ENCODE data around the gene TTLL11.

TTLL11 gene

DNA sequence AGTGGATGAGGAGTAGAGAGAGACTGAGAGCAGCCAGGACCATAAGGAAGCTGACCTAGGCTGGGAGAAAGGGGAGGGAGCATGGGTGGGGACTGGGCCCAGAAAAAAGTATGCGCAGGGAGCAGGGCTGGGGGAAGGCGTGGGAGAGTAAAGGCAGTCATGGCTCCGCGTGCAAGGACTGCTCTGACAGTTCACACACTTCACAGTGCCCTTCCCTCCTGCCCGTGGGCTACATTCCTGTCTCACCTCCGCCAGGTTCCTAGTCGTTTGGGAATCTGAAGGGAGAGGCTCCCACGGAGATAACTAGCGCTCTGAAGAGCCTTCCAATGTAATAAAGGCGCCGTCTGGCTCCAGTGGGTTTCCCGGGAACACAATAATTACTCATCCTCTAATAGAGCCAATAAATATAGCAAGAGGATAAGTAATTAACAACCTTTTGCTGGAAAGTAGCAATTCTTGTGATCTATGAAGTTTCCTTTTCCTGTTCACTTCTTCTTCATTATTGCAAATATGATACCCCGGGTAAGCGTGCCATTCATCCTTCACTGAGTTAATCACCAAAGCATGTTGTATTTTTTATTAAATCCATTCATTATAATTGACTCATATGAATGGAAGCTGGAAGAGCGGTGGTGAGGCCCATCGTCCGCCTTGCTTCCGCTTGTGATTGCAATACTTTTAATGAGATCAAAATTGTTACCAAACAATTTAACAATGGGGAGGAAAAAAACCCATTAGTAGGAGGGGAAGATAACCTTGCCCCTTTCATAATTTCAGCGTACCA is 39.3 kb downstream of the TTLL11 start:
- no peak for DNase-seq (ENCODE audit: extremely low read depth, insufficient read length)
- no peaks in the 10 kb centered on the region for H3K36me3 ChIP-seq (ENCODE audit: control insufficient read depth, insufficient read depth, low read length)
- H3K4me3 ChIP-seq (replicated peaks; ENCODE audit: low read depth, low read length): no peak overlapping the region
- TF ChIP-seq CTCF (IDR thresholded peaks at IDR 0.05; ENCODE audit: insufficient read depth, low read length, poor library complexity, severe bottlenecking): no peak
- no peaks in the 10 kb centered on the region for H3K27me3 ChIP-seq (replicated peaks; ENCODE audit: control insufficient read depth, insufficient read depth, low read length)

GRCh38 chr9:122053064-122053463 is 40.0 kb downstream of the TTLL11 start:
- H3K4me3 ChIP-seq (replicated peaks; ENCODE audit: low read depth, low read length): no peak overlapping the region
- no peak for TF ChIP-seq CTCF (IDR thresholded peaks at IDR 0.05; ENCODE audit: insufficient read depth, low read length, poor library complexity, severe bottlenecking)
- H3K27me3 ChIP-seq (replicated peaks; ENCODE audit: control insufficient read depth, insufficient read depth, low read length): no peaks in the 10 kb centered on the region
- H3K36me3 ChIP-seq (ENCODE audit: control insufficient read depth, insufficient read depth, low read length): no peaks in the 10 kb centered on the region
- no peak for DNase-seq (ENCODE audit: extremely low read depth, insufficient read length)

GRCh38 chr9:122051351-122052321 is 41.5 kb downstream of the TTLL11 start:
- Histone ChIP-seq H3K4me3 (replicated peaks; ENCODE audit: low read depth, low read length) (no peak overlapping the region), H3K36me3 (ENCODE audit: control insufficient read depth, insufficient read depth, low read length) (no peaks in the 10 kb centered on the region), H3K27me3 (replicated peaks; ENCODE audit: control insufficient read depth, insufficient read depth, low read length) (no peaks in the 10 kb centered on the region)
- no peak for DNase-seq (ENCODE audit: extremely low read depth, insufficient read length)
- TF ChIP-seq CTCF (IDR thresholded peaks at IDR 0.05; ENCODE audit: insufficient read depth, low read length, poor library complexity, severe bottlenecking): no peak

- no peak for TF ChIP-seq CTCF (IDR thresholded peaks at IDR 0.05; ENCODE audit: insufficient read depth, low read length, poor library complexity, severe bottlenecking)
- no peaks in the 10 kb centered on the region for H3K27me3 ChIP-seq (replicated peaks; ENCODE audit: control insufficient read depth, insufficient read depth, low read length)
Observed at GRCh38 chr9:122050167-122050566, 42.9 kb downstream of the TTLL11 start.

GRCh38 chr9:122042056-122042455 is 51.1 kb downstream of the TTLL11 start:
- H3K4me3 ChIP-seq (replicated peaks; ENCODE audit: low read depth, low read length): no peak overlapping the region
- no peaks in the 10 kb centered on the region for H3K36me3 ChIP-seq (ENCODE audit: control insufficient read depth, insufficient read depth, low read length)
- DNase-seq (ENCODE audit: extremely low read depth, insufficient read length): no peak
- H3K27me3 ChIP-seq (replicated peaks; ENCODE audit: control insufficient read depth, insufficient read depth, low read length): no peaks in the 10 kb centered on the region
- TF ChIP-seq CTCF (IDR thresholded peaks at IDR 0.05; ENCODE audit: insufficient read depth, low read length, poor library complexity, severe bottlenecking): no peak

More at GRCh38 chr9:122050167-122050566, 42.9 kb downstream of the TTLL11 start:
- Histone ChIP-seq H3K4me3 (replicated peaks; ENCODE audit: low read depth, low read length) (no peak overlapping the region), H3K36me3 (ENCODE audit: control insufficient read depth, insufficient read depth, low read length) (no peaks in the 10 kb centered on the region)
- DNase-seq (ENCODE audit: extremely low read depth, insufficient read length): no peak
